Measurements from ENCODE around the gene CIROP.

GRCh38 chr14:23105348-23105824 lies 597 bp upstream of the CIROP start:
- TF ChIP-seq POLR2A (IDR thresholded peaks at IDR 0.05): no peak
- TF ChIP-seq CTCF (IDR thresholded peaks at IDR 0.05): no peak
